Stomach (tissue), 9 donors: Measurements from ENCODE around the gene CNBP. TPM values are rescaled to one million over a fixed set of nuclear protein-coding genes. Genes with fewer than 3 reads are reported as not detected.
"Not testable (repeated sequence)": the region's sequence is repeated elsewhere in the genome, so short reads cannot be mapped to it uniquely, and the experiment has no call there.

Experiments
- DNase-seq, 2 donors: peaks; one replicate each; pipeline versions ENCODE4 v3.0.0 to v3.0.0-alpha.2; 2013 to 2019
- H3K27ac ChIP-seq, 5 donors: fragments of 200-600 bp in 4 of 5; sonication (generic) in 4 of 5; one replicate each; pipeline ENCODE4 v1.5.1; 2013 to 2019; ENCODE audit warnings: mild to moderate bottlenecking in 1 of 5, moderate library complexity in 1 of 5
- H3K27me3 ChIP-seq, 3 donors: fragments of 200-600 bp; sonication (generic); one replicate each; pipeline ENCODE4 v1.5.1; 2017 to 2019; ENCODE audit warnings: mixed run types in 1 of 3
- H3K36me3 ChIP-seq, 4 donors: fragments of 200-600 bp; sonication (generic); 1 replicate in 3 of 4; 2 replicates in 1 of 4; pipeline ENCODE4 v1.5.1; 2016 to 2019
- H3K4me1 ChIP-seq, 4 donors: fragments of 200-600 bp; sonication (generic); one replicate each; pipeline ENCODE4 v1.5.1; 2016 to 2019
- H3K4me3 ChIP-seq, 4 donors: fragments of 200-600 bp; sonication (generic) in 3 of 4; one replicate each; pipeline ENCODE4 v1.5.1; 2016 to 2019; ENCODE audit warnings: mild to moderate bottlenecking in 1 of 4
- H3K9me3 ChIP-seq, 4 donors: fragments of 200-600 bp; sonication (generic); one replicate each; pipeline ENCODE4 v1.5.1; 2016 to 2019
- EP300 ChIP-seq: sonication (generic); formaldehyde crosslinking; IDR thresholded peaks from one replicate; pipeline ENCODE4 v1.6.1; 2017; ENCODE audit warnings: antibody characterized with exemption
- POLR2A ChIP-seq, 4 donors: fragments of 450-650 bp; IDR thresholded peaks; one replicate each; pipeline ENCODE4 v1.6.1; 2016; ENCODE audit warnings: antibody characterized with exemption in 4 of 4, control low read depth in 2 of 4, mild to moderate bottlenecking in 1 of 4, moderate library complexity in 1 of 4
- POLR2AphosphoS5 ChIP-seq, 3 donors: sonication (generic); formaldehyde crosslinking; IDR thresholded peaks; one replicate each; pipeline ENCODE4 v1.6.1; 2016; ENCODE audit warnings: antibody characterized with exemption in 3 of 3
- WGBS, 5 donors: extraction: QIAGEN DNeasy Blood & Tissue Kit in 3 of 5; methylation state at CpG; one replicate each; pipeline versions ENCODE4 v1.1.5 to v1.1.7; 2013 to 2018; 5-methylcytosine and 5-hydroxymethylcytosine counted together
- intact Hi-C: fragments of 100-400 bp; cut with DNase I; formaldehyde crosslinking; loops from one replicate; pipeline ENCODE4 v1.15.1; 2023; ENCODE audit warnings: low total_unique reads
- polyA plus RNA-seq, 3 donors: library from polyadenylated mRNA; stranded (reverse); fragments of 200-250 nt; gene quantifications; one replicate each; pipeline ENCODE4 v1.2.3, GENCODE V29; 2013
- total RNA-seq, 5 donors: library from RNA; depleted of rRNA; stranded (reverse); fragments of >200 nt; gene quantifications; one replicate each; pipeline versions ENCODE4 v1.1.0 to v1.2.3, GENCODE V29; 2014 to 2016
- TF ChIP-seq, protein P1 (sequence below), 7 experiments: fragments of 450-650 bp in 4 of 7; fragments of 200-600 bp in 3 of 7; sonication (generic) in 3 of 7; IDR thresholded peaks; one replicate each; pipeline ENCODE4 v1.5.1; 2016 to 2019; ENCODE audit warnings: antibody characterized with exemption in 7 of 7, control low read depth in 2 of 7, mild to moderate bottlenecking in 1 of 7
- donor health status: healthy with polysubstance abuse.
- donor health status: Bipolar disorder and iron deficiency.
- donor health status: healthy.

CNBP gene
- total and polyA plus RNA-seq, 8 donors = 185 to 537 (median 319) TPM

DNA sequence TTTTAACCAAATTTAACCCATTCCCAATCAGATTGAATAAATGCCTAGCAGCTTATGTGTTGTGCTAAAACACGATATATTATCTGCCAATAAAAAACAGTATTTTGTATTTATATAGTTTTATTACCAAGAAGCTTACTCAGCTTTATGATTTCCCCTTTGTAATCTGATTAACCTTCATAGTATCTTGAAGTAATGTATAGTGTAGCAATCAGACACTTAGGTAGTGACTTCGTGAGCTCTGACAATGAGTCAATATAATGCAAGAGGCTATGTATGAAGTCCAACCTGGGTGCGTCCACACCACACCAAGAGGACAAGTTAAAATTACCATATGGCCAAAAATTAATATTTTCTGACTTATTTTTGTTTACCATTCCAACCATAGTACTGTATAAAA lies 2.1 kb upstream of the CNBP start:
- WGBS, 5 donors = 76 to 83% (median 79%) methylated on average over 3 of the region's 3 CpGs
- no peak for DNase-seq
- no peaks in the 10 kb centered on the region for H3K27me3 ChIP-seq
- no peak overlapping the region for H3K4me3 ChIP-seq
- intact Hi-C loops = no loop called here
- H3K9me3 ChIP-seq = no peaks in the 10 kb centered on the region
- H3K36me3 ChIP-seq = no peaks in the 10 kb centered on the region
- TF ChIP-seq EP300 (no peak), POLR2AphosphoS5 (IDR thresholded peaks at IDR 0.05) (no peak), POLR2A (IDR thresholded peaks at IDR 0.05) (no peak)
- TF ChIP-seq, protein P1, sequence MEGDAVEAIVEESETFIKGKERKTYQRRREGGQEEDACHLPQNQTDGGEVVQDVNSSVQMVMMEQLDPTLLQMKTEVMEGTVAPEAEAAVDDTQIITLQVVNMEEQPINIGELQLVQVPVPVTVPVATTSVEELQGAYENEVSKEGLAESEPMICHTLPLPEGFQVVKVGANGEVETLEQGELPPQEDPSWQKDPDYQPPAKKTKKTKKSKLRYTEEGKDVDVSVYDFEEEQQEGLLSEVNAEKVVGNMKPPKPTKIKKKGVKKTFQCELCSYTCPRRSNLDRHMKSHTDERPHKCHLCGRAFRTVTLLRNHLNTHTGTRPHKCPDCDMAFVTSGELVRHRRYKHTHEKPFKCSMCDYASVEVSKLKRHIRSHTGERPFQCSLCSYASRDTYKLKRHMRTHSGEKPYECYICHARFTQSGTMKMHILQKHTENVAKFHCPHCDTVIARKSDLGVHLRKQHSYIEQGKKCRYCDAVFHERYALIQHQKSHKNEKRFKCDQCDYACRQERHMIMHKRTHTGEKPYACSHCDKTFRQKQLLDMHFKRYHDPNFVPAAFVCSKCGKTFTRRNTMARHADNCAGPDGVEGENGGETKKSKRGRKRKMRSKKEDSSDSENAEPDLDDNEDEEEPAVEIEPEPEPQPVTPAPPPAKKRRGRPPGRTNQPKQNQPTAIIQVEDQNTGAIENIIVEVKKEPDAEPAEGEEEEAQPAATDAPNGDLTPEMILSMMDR (IDR thresholded peaks at IDR 0.05) = no peak
- H3K27ac ChIP-seq = peak overlapping the region in 1 of 5 donors; percentile 100
- peaks cover 14 to 40% (median 25%) of the 10 kb centered on the region in 4 donors for H3K4me1 ChIP-seq

DNA sequence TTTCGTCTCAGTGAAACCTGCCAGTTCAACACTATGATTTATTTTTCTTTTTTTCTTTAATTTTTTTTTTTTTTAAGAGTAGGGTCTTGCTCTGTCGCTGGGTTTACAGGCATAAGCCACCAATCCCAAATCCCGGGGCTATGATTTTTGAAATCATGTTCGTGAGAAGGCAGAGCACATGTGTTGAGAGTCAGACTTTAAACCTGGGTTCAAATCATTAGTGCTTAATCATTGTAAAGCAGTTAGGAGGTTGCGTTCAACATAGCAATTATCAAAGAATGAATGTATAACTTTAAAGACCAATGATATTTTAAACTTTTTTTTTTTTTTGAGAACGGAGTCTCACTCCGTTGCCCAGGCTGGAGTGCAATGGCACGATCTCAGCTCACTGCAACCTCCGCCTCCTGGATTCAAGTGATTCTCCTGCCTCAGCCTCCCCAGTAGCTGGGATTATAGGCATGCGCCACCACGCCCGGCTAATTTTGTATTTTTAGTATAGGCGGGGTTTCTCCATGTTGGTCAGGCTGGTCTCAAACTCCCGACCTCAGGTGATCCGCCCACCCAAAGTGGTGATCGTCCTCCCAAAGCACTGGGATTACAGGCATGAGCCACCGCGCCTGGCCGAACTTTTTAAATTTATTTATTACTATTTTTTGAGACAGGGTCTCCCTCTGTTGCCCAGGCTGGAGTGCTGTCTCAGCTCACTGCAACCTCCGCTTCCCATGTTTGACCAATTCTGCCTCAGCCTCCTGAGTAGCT lies 1.3 kb upstream of the CNBP start:
- H3K36me3 ChIP-seq, H3K27me3 ChIP-seq, H3K9me3 ChIP-seq, intact Hi-C loops, DNase-seq: not testable (repeated sequence)
- Histone ChIP-seq H3K4me3 (peak overlapping the region; percentile 74 to 96 (median 87)), H3K27ac (peak overlapping the region in 4 of 5 donors; percentile 99 to 100 (median 100)), H3K4me1 (peaks cover 22 to 48% (median 34%) of the 10 kb centered on the region in 4 donors)
- WGBS, 5 donors = 81 to 84% (median 82%) methylated on average over 20 of the region's 20 CpGs

DNA sequence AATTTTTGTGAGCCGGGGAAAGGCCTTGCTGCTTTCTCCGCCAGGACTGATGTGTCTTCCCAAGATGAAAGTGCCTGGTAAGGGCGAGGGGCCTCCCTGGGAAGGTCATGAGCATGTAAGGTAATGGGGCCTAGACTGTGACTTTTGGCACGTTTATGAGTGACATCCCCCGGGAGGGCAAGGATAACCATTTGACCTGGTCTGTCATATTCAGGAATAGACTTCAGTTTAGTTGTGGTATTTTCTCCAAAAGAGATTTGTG lies 631 bp upstream of the CNBP start:
- TF ChIP-seq, protein P1 (IDR thresholded peaks at IDR 0.05) = no peak
- TF ChIP-seq POLR2A (IDR thresholded peaks at IDR 0.05) (no peak), POLR2AphosphoS5 (IDR thresholded peaks at IDR 0.05) (no peak), EP300 (no peak)
- Histone ChIP-seq H3K27ac (peak overlapping the region; percentile 94 to 100 (median 100)), H3K36me3 (no peaks in the 10 kb centered on the region), H3K4me3 (peak overlapping the region; percentile 74 to 96 (median 87)), H3K27me3 (no peaks in the 10 kb centered on the region), H3K9me3 (no peaks in the 10 kb centered on the region), H3K4me1 (peaks cover 29 to 54% (median 40%) of the 10 kb centered on the region in 4 donors)
- DNase-seq = peak in 1 of 2 donors; percentile 66
- 0 to 5% (median 2%) methylated on average over 5 of the region's 5 CpGs for WGBS, 5 donors
- intact Hi-C loops = no loop called here

DNA sequence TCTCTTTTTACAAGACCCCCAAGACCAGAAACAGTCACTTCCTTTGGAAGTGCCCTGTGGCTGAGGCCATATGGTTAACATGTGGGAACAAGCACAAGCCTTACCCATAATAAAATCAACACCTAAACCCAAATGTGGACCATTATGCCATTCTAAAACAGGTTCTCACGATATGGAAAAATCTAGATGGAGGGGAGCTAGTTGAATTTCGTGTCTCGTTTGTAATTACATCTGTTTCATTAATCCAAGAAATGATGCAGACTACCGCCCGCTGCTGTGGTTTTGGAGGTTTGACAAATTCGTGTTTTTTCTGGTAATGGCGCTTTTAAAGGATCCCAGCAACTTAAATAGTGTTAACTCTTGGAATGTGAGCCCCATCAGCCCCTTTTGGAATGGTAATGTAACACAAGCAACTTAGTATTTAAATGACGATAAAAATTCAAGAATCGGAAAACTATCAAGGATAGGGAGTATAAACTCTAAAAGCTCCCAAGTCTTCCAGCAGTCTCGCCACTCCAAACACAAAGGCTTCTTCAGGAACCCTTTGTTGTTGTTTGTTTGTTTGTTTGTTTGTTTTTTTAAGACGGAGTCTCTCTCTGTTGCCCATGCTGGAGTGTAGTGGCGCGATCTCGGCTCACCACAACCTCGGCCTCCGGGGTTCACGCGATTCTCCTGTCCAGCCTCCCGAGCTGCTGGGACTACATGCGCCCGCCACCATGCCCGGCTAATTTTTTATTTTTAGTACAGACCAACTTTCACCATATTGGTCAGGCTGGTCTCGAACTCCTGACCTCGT lies 1.1 kb downstream of the CNBP start:
- Histone ChIP-seq H3K36me3 (peaks cover 10 to 15% (median 11%) of the 10 kb centered on the region in 4 donors), H3K9me3 (no peaks in the 10 kb centered on the region), H3K27ac (peak overlapping the region; percentile 99 to 100 (median 100)), H3K4me3 (peak overlapping the region; percentile 74 to 96 (median 87)), H3K4me1 (peaks cover 46 to 72% (median 56%) of the 10 kb centered on the region in 4 donors), H3K27me3 (no peaks in the 10 kb centered on the region)
- TF ChIP-seq, protein P1 (IDR thresholded peaks at IDR 0.05) = no peak
- TF ChIP-seq EP300 = no peak
- TF ChIP-seq POLR2A (IDR thresholded peaks at IDR 0.05) = no peak
- no peak for TF ChIP-seq POLR2AphosphoS5 (IDR thresholded peaks at IDR 0.05)
- 0 to 1% (median 1%) methylated on average over 22 to 24 of the region's 24 CpGs for WGBS, 5 donors
- intact Hi-C loops = no loop called here
- peak in 1 of 2 donors; percentile 42 for DNase-seq
